ENCODE data around the gene KCNV2.

DNA sequence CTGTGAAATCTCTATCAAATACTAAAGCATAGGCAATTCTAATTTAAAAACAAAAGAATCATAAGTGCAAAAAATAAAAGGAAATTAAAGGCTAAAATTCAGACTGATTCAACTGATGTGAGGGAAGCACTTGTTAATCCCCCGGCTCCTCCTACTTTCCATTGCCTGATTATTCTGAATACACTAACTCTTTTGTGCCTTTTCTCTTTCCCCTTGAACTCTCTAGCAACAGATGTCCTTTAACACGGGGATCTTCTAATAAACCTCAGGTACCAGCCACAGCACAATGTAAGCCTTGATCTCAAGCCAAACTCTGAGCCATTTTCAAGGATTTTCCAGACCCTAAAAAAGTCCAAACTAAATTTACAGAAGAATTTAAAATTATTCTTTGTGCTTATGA lies 61.5 kb downstream of the KCNV2 start:
- TF ChIP-seq EZH2phosphoT487 (IDR thresholded peaks at IDR 0.05; ENCODE audit: borderline replicate concordance, low read depth, low read length): no peak
- TF ChIP-seq CTCF (conservative IDR thresholded peaks at IDR 0.05; ENCODE audit: low read length): no peak
